ENCODE results near the gene COL23A1. TPM values are rescaled to one million over a fixed set of nuclear protein-coding genes. Genes with fewer than 3 reads are reported as not detected.

COL23A1 gene
- total and polyA plus RNA-seq, 2 of the 8 experiments (the other 6 are each of a cell fraction or from before 2014, with no cell fraction given): 3.1 to 4.7 TPM

DNA sequence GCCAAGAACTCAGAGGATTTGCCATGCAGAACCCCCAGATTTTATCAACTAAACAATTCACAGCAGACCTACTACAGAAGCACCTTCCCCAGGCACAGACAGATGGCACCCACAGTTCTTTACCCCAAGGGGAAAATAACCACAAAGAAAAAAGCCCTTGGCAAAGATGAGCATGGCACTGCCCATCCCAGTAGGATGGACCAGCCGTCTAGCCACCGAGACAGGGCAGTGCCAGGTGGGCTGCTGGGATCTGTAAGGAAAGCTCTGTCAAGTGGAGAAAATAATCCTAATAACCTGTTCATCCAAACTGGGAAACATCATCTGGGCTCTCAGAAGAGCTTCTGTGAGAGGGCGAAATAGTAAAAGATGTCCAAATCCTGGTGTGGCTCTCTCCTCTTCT, 130.0 kb downstream of the COL23A1 start:
- Histone ChIP-seq H2AFZ (ENCODE audit: low read length) (no peak overlapping the region), H3K23me2 (ENCODE audit: low read depth, low read length) (no peaks in the 10 kb centered on the region), H3K18ac (ENCODE audit: extremely low read depth, low read length) (no peak overlapping the region), H3K4me1 (replicated peaks in 1 of 4; ENCODE audit: control insufficient read depth in 3 of 4, insufficient read depth in 4 of 4, low read length in 3 of 4) (peaks cover 0 to 13% (median 8%) of the 10 kb centered on the region in 4 experiments; a peak in 6 of 7 replicates), H3K4ac (replicated peaks; ENCODE audit: insufficient read length, low read depth, low read length) (no peak overlapping the region), H3K9me3 (ENCODE audit: insufficient read depth in 2 of 2, low read depth in 1 of 2, low read length in 1 of 2) (no peaks in the 10 kb centered on the region), H2AK5ac (ENCODE audit: low read depth, low read length) (no peak overlapping the region), H2BK15ac (ENCODE audit: low read length) (no peak overlapping the region), H3K36me3 (ENCODE audit: control insufficient read depth in 2 of 4, insufficient read depth in 4 of 4, low read length in 3 of 4) (no peaks in the 10 kb centered on the region), H4K8ac (ENCODE audit: extremely low read depth, insufficient read depth, low read length) (no peak overlapping the region), H2BK120ac (replicated peaks; ENCODE audit: low read depth, low read length) (no peak overlapping the region), H3K14ac (ENCODE audit: insufficient read length) (no peak overlapping the region), H3K27ac (ENCODE audit: low read depth, low read length) (no peak overlapping the region), H3K4me3 (ENCODE audit: extremely low read depth in 1 of 4, insufficient read depth in 2 of 4, low read depth in 3 of 4, low read length in 4 of 4) (no peak overlapping the region), H3K4me2 (ENCODE audit: insufficient read depth in 1 of 2, low read depth in 2 of 2, low read length in 2 of 2) (no peak overlapping the region), H2BK5ac (ENCODE audit: low read depth, low read length) (no peak overlapping the region), H3K27me3 (replicated peaks in 1 of 4; ENCODE audit: control insufficient read depth in 3 of 4, extremely low read depth in 1 of 4, insufficient read depth in 3 of 4, low read length in 3 of 4) (no peaks in the 10 kb centered on the region), H3K56ac (replicated peaks; ENCODE audit: insufficient read length, low read depth, low read length) (no peak overlapping the region), H4K91ac (replicated peaks; ENCODE audit: insufficient read length, low read length) (no peak overlapping the region), H3K79me2 (ENCODE audit: control insufficient read depth in 1 of 2, insufficient read depth in 2 of 2, low read length in 2 of 2) (no peaks in the 10 kb centered on the region), H3K9ac (replicated peaks in 1 of 4; ENCODE audit: extremely low read depth in 1 of 4, low read depth in 3 of 4, low read length in 3 of 4) (no peak overlapping the region), H4K20me1 (replicated peaks in 1 of 2; ENCODE audit: control insufficient read depth in 1 of 2, insufficient read depth in 2 of 2, low read length in 2 of 2) (no peaks in the 10 kb centered on the region), H4K5ac (ENCODE audit: insufficient read length, low read depth, low read length) (no peak overlapping the region), H2BK12ac (ENCODE audit: low read depth, low read length) (no peak overlapping the region; the same call in 1 of the 2 replicates), H3K79me1 (ENCODE audit: low read depth, low read length) (no peaks in the 10 kb centered on the region), H2BK20ac (ENCODE audit: low read length) (no peak overlapping the region), H3K23ac (ENCODE audit: insufficient read length) (no peak overlapping the region)
- no peak for DNase-seq (ENCODE audit: low read depth in 1 of 2, low spot score in 2 of 2)
- FAIRE-seq: no peak
- ChIA-PET POLR2A (ENCODE audit: partially characterized antibody) (interaction anchor here (1.6 kb wide), 2 partner anchors 12 to 31 kb away, joined by 4 to 6 read pairs; no protein-coding TSS in a partner anchor), CTCF (ENCODE audit: partially characterized antibody) (interaction anchor here (0.6 to 6.2 kb wide), 36 partner anchors 10 to 270 kb away, joined by 3 to 80 read pairs (median 6); partner anchors contain the start of genes COL23A1 and ZNF354A)
- WGBS, 2 experiments (ENCODE audit: extremely low coverage in 1 of 2, insufficient coverage in 1 of 2, insufficient read length in 1 of 2, insufficient replicate concordance in 2 of 2, low coverage in 1 of 2, low lambda C conversion rate in 2 of 2, missing lambda C conversion rate in 1 of 2): 100% methylated on average over 3 of the region's 3 CpGs; no CpG with 5 or more reads in 1 of the 2 experiments
- TF ChIP-seq SUZ12 (IDR thresholded peaks at IDR 0.05; ENCODE audit: low read length) (no peak), KDM1A (IDR thresholded peaks at IDR 0.05; ENCODE audit: borderline replicate concordance, low read length) (no peak), POU5F1 (IDR thresholded peaks at IDR 0.05; ENCODE audit: low read depth, low read length) (no peak), BCL11A (IDR thresholded peaks at IDR 0.05; ENCODE audit: low read depth in 2 of 2, low read length in 2 of 2) (no peak), BRCA1 (IDR thresholded peaks at IDR 0.05; ENCODE audit: low read depth, low read length) (no peak), CTBP2 (IDR thresholded peaks at IDR 0.05; ENCODE audit: borderline replicate concordance, insufficient read depth, insufficient read length, low read length) (no peak)

Data from H1 (cell line).